WI38 (cell line): ENCODE results near the gene RBP3.

Experiments used
- H3K4me3 ChIP-seq: 2 replicates; pipeline ENCODE4 v1.5.1; 2011; ENCODE audit warnings: low read depth, mild to moderate bottlenecking, control low read depth, low read length
- TF ChIP-seq, protein P1 (sequence below): IDR thresholded peaks from 2 replicates; pipeline ENCODE4 v1.5.1; 2012; ENCODE audit warnings: low read depth, mild to moderate bottlenecking, control low read depth, low read length

Gene RBP3

GRCh38 chr10:47323636-47324296 is 24.4 kb upstream of the RBP3 start:
- H3K4me3 ChIP-seq = no peak overlapping the region
- TF ChIP-seq, protein P1, sequence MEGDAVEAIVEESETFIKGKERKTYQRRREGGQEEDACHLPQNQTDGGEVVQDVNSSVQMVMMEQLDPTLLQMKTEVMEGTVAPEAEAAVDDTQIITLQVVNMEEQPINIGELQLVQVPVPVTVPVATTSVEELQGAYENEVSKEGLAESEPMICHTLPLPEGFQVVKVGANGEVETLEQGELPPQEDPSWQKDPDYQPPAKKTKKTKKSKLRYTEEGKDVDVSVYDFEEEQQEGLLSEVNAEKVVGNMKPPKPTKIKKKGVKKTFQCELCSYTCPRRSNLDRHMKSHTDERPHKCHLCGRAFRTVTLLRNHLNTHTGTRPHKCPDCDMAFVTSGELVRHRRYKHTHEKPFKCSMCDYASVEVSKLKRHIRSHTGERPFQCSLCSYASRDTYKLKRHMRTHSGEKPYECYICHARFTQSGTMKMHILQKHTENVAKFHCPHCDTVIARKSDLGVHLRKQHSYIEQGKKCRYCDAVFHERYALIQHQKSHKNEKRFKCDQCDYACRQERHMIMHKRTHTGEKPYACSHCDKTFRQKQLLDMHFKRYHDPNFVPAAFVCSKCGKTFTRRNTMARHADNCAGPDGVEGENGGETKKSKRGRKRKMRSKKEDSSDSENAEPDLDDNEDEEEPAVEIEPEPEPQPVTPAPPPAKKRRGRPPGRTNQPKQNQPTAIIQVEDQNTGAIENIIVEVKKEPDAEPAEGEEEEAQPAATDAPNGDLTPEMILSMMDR = no peak

- H3K4me3 ChIP-seq = no peak overlapping the region
- TF ChIP-seq, protein P1 = no peak
Measured at GRCh38 chr10:47325303-47326291, 22.6 kb upstream of the RBP3 start.

DNA sequence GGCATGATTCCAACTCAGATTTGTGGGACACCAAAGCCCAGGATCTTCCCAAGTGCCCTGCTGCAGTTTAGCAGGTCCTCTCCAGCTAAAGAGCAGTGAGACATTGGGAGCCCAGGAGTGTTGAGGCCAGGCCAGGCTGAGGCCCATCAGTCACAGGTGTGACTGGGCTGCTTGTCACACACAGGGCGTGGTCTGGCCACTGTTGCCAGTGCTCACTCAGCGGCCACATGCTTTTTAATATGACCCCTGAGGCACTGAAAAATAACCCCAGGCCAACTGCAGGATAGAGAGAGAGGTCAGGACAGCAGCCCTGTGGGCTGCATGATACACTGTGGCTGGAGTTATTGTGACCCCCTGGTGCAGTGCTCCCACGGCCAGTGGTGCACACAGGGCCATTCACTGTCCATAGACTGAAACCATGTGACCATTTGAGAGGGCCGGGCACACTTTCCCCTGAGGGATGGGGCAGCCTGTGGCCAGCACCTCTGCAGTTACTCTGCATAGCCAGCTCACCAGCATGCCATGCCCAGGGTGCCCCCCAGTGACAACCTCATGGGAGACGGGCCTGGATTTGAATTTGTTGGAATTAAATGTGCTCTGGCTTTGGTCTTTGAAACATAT is 21.7 kb upstream of the RBP3 start:
- no peak overlapping the region for H3K4me3 ChIP-seq
- TF ChIP-seq, protein P1 = no peak

- no peak overlapping the region for H3K4me3 ChIP-seq
Measured at GRCh38 chr10:47326927-47327330, 21.2 kb upstream of the RBP3 start.

GRCh38 chr10:47329855-47330254 is 18.3 kb upstream of the RBP3 start:
- TF ChIP-seq, protein P1 = no peak

More at GRCh38 chr10:47326927-47327330, 21.2 kb upstream of the RBP3 start:
- TF ChIP-seq, protein P1 = no peak

DNA sequence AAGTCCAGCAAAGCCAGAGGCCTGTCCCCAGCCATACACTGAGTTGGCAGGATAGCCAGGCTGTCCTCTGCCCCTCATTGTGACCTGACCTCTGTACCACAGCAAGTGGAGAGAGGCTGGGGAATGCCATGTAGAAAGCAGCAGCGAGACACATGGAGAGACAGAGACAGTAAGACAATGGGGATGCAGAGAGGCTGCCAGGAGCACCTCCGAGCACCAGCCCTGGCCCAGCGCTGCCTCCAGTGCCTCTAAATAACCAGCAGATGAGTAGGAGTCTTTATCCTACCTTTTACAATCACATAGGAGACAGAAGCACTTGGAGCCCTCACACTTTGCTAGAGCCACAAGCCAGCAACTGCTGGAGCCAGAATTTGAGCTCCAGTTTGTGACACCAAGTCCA is 17.8 kb upstream of the RBP3 start:
- no peak overlapping the region for H3K4me3 ChIP-seq
- TF ChIP-seq, protein P1 = no peak

More at GRCh38 chr10:47329855-47330254, 18.3 kb upstream of the RBP3 start:
- H3K4me3 ChIP-seq = no peak overlapping the region
